GOT3 (cell line): ENCODE measurements around the gene GAS6.
"Not testable (repeated sequence)": the region's sequence is repeated elsewhere in the genome, so short reads cannot be mapped to it uniquely, and the experiment has no call there.

ENCODE experiments used
- DNase-seq: peaks from one replicate; lab custom pipeline; 2025; ENCODE audit warnings: mixed read lengths; lab: John Stamatoyannopoulos, UW

The GAS6 gene

DNA sequence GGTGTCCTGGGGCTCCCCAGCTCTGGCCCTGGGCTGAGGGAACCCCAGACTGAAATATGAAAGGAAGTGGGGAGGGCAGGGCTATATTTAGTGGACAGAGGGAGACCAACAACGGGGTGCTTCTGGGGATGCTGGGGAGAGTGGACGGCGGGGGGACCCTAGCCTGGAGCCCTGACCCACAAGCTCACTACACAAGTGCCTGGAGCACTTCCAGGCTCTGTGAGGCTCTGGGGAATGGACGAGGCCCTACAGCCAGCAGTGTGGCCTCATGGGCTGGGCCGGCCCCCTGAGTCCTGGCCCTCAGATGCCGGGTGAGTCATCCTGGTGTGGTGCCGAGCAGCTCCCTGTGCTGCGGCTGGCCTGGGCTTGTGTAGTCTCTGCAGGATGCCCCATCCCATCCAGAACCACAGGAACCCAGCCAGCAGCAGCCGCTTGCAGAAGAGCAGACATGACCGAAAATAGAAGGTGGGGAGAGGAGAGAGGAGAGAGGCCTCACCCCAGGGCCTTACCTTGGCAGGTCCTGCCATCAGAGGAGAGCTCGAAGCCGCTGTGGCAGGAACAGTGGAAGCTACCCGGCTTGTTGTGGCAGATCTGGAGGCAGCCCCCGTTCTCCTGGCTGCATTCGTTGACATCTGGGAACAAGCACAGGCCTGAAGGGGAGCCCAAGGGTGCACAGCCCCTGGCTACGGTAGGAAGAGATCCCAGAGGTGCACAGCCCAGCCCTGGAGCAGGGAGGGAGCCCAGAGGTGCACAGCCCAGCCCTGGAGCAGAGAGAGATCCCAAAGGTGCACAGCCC lies 26.1 kb downstream of the GAS6 start:
- peak; percentile 82 for DNase-seq

DNA sequence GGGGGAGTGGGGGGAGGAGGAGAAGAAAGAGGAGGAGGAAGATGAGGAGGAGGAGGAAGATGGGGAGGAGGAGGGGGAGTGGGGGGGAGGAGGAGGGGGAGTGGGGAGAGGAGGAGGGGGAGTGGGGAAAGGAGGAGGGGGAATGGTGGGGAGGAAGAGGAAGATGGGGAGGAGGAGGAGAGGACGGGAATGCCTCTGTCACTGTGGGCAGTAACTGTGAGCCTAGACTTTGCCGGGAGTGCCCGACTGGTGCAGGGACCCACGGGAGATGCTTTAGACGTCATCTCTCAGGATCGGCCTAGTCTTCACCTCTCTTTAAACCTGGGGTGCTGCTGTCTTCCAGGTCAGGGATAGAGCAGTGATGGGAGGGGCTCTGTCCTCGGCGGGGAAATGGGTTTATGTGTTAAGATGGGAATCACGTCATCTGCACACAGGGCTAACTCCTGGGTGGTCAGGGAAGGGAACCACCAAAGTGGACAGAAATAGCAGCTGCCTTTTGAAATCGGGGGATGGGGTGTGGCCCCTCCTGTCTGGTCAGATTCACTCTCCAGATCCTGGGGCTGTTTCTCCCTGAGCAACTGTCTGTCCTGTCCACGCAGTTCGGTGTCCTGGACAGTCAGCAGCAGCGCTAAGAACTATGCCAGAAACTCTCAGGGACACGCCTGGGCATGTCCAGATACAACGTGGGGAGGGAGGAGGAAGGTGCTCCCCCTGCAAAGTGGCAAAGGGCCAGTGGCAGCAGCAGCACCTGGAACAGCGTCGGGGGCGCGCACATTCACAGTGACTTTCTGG lies 26.9 kb downstream of the GAS6 start:
- no peak for DNase-seq

DNA sequence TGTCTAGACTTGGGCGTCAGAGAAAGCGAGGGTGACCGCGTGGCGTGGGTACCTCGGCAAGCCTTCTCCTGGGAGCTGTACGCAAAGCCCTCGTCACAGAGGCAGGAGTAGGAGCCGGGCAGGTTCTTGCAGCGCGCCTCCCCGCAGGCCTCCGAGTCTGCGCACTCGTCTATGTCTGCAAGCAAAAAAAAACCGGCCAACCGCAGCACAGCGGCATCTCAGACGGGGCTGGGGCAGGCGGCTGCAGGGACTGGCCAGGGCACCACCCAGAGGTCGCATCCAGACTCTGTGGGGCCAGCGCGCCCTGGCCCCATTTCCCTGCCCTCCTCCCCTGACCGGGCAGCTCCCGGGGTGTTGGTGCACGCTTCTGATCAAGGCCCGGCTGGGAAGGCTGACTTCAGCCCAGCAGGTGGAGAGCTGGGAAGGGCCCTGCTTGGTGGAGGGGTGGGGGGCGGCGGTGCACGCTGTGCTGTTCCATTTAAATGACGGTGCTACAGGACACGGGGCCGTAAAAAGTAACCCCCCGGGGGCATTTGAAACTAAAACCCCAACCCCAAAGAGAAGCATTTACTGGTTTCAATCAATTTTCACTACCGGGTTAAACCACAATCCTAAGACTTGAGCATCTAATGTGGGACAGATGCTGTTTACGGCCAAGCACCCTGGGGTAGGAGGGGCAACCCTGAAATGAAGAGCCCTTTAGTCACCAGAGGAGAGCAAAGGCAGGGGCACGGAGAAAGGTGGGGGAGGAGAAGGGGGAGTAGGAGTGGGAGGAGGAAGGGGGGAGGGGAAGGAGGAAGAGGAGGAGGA lies 28.2 kb downstream of the GAS6 start:
- no peak for DNase-seq

DNA sequence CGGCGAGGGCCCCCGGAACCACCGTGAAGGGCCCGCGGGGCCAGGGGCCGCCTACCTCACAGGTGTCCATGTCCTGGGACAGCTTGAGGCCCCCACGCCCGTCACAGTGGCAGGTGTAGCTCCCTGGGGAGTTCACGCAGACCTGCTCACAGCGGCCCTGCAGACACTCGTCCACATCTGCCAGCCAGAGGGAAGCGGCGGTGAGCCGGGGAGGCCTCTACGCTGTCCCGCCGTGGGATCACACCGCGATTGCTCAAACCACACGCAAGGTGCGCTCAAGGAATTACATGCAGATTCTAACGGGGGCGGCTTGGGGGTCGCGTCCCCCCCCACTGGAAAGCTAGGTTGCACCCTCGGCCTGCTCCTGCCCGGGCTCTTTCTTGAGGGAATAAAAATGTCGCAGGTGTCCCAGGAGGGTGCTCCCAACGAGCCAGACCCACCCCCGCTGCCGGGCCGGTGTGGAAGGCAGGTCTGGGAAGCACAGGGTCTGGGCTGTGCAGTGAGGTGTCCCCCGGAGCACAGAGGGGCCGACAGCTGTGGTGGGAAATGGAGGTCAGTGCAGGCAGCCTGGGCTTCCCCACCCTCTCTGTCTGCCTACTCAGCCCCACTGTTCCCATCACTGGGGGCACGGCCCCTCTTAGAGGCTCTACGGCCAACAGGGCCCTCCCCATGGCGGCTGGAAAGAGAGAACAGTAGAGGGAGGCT lies 29.2 kb downstream of the GAS6 start:
- no peak for DNase-seq

DNA sequence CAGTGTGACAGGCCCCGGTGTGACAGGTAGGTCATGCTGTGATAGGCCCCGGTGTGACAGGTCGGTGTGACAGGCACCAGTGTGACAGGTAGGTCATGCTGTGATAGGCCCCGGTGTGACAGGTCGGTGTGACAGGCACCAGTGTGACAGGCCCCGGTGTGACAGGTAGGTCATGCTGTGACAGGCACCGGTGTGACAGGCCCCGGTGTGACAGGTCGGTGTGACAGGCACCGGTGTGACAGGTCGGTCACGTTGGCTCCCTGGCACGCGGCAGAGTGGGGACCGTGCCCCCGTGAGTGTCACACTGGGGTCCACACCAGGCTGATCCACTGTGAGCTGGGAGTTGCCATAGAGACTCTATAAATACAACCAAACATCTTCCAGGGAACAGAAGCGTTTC lies 29.9 kb downstream of the GAS6 start:
- not testable (repeated sequence) for DNase-seq

DNA sequence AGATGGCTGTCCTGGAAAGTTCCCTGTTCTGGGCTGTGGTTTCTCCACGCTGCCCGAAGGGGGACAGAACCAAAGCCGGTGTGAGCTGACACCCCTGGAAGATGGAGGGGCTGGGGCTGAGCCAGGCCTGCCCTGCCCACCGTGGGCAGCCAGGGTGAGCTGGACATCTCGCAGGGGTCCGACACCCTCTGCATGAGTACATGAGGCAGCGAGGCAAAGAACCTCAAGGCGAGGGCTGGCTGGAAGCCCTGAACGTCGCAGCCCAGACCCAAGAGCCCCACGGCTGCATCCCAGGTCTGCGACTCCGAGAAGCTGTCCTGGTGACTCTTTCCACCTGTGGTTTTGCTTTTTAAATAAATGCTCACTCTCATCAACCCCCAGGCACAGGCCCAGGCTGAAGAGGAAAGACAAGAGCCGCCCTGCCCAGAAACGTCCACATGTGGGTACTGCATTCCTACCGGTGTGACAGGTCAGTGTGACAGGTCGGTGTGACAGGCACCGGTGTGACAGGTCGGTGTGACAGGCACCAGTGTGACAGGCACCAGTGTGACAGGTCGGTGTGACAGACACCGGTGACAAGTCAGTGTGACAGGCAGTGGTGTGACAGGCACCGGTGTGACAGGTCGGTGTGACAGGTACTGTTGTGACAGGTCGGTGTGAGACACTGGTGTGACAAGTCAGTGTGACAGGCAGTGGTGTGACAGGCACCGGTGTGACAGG lies 30.6 kb downstream of the GAS6 start:
- no peak for DNase-seq

DNA sequence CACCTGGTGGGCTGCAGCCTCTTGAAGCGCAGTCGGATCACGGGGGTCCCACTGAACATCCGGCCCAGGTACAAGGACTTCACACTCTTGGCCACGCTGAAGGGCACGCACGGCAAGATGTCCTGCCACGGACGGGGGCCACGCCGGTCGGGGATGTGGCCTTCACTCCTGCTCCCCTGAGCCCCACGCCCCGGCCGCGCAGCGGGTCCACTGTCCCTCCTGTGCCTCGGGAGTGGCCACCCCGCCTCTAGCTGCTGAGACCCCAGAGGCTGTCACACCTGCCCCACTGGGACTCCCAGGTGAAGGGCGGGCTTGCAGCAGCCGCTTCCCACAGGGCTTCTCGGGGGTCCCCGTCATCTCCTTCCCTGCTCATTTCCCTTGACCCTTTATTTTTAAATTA lies 31.2 kb downstream of the GAS6 start:
- no peak for DNase-seq

DNA sequence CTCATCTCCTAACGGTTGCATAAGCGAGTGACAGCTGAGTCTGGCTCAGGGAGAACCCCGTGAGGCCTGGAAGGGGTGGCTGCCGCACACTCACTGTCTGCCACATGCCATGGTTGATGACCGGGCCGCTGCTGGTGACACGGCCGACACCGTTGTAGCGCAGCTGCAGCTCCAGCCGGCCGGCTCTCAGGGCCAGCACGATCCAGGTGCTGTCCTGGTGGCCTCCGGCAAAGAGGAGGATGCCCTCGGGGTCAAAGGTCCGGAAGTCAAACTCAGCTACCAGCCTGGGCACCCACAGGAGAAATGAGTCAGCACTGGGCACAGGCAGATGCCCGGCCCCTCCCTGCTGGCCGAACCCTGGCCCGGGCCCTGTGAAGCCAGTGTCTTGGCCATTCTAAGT lies 31.7 kb downstream of the GAS6 start:
- no peak for DNase-seq

DNA sequence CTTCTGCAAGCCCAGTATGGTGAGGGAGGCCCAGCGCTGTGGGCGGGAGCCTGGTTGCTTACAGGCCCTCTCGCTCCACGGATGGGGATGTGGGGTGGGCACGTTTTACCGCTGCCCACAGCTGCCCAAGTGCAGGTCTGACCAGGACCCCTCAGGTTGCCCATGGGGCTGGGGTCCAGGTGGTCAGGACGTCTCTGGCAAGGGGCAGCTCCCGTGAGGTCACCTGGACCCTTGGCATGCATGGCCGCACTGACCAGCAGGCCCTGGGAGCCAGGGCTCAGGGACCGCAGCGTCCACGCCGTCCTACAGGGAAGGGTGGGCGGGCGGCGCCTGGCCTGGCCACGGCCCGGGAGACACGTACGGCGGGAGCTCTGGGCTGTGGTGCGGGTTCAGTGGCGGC lies 32.8 kb downstream of the GAS6 start:
- DNase-seq = no peak

DNA sequence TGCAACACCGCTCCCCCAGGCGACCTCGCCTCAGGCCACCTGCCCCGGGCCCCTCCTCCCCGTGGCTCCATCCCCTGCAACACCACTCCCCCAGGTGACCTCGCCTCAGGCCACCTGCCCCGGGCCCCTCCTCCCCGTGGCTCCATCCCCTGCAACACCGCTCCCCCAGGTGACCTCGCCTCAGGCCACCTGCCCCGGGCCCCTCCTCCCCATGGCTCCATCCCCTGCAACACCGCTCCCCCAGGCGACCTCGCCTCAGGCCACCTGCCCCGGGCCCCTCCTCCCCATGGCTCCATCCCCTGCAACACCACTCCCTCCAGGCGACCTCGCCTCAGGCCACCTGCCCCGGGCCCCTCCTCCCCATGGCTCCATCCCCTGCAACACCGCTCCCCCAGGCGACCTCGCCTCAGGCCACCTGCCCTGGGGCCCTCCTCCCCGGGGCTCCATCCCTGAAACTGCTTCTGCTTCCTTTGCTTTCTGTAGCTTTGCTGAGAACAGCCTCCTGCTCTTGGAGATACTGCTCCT lies 33.4 kb downstream of the GAS6 start:
- not testable (repeated sequence) for DNase-seq

DNA sequence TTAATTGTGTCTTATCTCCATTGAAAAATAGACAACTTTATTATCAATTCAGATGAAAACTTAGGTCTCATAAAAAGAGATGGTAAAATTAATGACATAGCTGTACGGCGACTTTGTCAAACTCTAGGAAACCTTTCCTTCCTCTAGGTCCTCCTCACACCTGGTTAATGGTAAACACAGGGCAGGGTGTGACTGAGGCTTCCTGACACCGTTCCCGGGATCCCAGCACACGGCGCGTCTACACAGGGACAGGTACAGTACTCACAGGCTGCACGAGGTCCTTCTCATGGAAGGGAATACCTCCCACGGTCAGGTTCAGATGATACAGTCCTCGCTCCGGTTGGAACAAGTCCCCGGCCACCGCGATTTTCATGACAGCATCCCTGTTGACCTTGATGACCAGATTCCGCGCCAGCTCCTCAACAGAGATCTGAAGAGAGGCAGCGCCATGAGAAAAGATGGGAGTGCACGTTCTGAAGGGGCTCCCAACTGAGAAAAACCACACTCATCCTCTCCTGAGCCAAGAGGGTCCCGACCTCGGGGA lies 35.5 kb downstream of the GAS6 start:
- no peak for DNase-seq

DNA sequence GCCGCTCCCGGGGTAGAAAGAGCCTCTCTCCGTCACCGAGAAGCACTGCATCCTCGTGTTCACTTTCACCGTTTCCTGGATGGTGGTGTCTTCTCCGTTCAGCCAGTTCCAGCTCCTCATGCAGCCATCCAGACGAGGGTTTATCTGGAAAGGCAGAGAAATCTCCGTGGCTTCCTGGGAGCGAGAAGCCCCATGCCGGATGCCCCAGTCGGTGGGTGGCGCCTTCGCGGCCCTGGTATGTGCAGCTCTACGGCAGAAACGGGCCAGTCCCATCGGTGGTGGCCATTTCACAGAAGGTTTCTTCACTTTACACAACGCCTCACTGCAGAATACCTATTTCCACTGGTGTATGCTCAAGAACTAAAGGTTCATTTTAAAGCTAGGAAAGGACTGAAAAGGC lies 36.9 kb downstream of the GAS6 start:
- no peak for DNase-seq

DNA sequence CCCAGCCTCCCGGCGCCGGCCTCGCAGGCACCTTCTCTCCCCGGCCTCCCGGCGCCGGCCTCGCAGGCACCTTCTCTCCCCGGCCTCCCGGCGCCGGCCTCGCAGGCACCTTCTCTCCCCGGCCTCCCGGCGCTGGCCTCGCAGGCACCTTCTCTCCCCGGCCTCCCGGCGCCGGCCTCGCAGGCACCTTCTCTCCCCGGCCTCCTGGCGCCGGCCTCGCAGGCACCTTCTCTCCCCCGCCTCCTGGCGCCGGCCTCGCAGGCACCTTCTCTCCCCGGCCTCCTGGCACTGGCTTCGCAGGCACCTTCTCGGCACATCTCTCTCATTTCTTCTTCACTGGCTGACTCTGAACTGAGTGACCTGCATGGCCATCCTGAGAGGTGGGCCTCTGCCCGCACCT lies 37.4 kb downstream of the GAS6 start:
- not testable (repeated sequence) for DNase-seq

DNA sequence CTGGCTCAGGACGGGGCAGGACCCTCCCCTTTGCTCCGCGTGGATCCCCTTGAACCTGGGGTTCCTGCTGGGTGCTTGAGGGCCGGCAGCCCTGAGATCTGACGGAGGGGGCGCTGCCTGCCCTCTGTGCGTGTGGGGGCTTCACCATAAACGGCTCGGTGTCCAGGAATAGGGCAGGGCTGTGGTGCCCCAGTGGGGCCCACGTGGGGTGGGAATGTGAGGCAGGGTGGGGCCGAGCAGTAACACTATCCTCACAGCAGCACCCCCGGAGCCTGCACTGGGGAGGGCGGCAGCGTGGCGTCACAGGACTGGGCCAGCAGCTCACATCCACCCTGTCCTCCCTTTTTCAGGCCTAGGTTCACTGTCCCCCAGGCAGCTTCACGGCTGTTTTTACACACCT lies 38.0 kb downstream of the GAS6 start:
- no peak for DNase-seq

DNA sequence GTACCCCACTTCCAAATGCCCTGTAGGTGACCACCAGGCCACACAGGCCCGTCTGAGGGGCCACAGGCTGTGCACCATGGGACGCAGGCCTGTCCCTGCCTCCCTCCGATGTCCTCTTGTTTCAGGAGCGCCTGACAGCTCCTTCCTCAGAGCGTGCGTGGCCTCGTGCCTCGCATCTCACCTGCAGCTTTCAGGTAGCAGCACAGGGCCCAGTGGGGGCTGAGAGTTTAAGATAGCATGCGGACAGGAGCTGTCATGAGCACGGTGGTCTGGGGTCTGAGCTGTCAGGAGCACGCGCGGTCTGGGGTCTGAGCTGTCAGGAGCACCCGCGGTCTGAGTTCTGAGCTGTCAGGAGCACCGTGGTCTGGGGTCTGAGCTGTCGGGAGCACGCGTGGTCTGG lies 40.1 kb downstream of the GAS6 start:
- DNase-seq = no peak

DNA sequence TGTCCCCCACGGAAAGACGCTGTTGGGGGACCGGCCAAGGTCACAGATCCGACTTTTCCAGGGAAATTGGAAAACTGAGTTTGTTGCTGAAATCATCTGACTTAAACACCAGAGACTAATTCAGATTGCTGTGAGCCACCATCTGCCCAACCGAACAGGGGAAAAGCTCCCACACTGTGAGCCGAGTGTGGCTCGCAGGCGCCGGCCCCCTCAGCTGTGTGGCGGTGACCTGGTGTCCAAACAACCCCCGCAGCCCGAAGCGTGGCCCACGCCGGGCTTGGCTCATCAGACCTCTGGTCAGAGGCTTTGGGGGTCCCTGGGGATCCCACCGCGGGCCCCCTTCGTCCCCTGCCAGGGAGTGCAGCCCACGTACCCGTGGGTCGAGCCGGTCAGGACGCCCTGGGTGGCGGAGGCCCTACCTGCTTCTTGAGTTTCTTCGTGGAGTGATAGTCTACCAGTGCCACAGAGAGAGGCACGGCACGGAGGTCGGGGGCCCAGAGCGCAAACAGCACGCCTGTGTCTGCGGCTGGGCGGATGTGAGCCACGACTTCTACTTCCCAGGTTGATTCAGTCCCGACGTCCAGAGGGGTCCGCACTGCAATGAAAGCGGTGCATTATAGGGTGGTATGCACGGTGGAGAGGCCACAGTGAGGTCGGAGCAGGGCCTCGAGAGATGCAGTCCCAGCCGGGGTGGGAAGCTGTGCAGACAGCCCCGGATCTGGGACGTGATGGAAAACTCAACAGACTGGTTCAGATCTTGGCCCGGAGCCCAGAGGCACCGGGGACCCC lies 40.7 kb downstream of the GAS6 start:
- no peak for DNase-seq

DNA sequence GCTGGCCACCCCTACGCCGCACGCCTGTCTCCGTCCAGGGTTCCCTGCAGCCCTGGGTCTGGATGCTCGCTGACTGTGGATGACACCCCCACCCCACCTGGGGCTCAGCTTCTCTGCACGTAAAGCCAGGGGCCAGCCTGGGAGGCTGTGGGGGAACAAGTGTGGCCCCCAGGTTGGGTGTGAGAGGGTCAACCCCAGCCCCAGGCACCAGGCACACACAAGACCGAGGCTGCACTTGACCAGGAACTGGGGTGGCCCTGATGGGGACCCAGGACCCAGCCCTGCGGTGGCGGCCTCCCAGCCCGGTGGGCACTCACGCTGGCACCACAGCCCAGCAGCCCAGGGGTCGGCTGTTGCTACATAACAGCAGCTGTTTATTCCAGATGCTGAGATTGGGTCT lies 41.6 kb downstream of the GAS6 start:
- DNase-seq = no peak

DNA sequence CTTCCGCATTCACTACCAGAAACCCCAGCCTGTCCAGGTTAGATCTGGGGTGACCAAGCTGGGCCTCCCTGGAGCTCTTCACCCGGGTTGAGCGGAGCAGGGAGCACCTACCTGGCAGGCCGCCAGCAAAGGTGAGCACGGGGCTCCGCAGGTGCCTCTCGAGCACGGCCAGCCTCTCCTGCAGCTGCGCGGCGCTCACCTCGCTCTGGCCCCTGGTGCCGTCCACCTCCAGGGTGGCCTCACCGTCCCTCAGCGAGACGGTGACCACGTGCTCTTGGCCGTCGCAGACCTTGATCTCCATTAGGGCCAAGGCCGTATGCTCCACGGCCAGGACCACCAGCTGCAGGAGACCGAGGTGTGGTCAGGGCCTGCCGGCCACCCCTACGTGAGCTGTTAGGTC lies 42.0 kb downstream of the GAS6 start:
- no peak for DNase-seq

DNA sequence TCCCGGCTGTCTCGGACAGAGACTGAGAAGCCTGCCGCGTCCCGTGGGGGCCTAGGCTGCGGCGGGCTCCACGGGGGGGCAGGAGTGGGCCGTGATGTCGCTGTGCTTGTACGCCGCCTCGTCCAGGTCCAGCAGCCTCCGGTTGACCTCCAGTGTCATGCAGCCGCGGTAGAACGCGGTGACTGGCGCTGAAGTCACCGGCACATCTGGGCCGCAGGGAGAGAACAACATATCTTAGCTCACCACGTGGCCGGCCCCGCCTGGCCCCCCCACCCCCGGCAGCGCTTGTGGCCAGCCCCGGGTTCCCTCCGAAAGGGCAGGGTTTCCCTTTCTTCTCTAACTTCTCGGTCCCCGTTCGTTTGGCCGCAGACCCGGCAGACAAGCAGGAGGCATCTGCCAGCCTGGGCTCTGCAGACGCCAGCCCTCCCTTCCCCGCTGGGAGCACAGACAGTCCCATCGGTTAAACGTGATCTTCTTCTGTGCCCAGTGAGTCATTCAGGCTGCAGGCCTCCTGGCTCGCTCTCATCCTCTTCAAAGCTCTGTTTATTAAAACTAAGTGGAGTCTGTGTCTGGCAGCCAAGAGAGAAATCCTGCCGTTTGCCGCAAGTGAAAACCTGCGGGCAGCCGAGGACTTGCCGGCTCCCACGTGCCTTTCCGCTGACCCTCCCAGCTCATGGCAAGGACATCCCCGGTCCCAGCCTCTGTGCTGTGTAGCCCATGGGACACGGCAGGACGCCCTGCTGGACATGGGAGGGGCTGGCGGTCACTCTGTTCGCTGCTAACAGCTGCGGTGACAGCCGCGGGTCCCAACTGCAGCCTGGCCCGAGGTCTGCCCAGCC lies 42.8 kb downstream of the GAS6 start:
- DNase-seq = peak; percentile 61
